ENCODE data around the gene TRIM13.

DNA sequence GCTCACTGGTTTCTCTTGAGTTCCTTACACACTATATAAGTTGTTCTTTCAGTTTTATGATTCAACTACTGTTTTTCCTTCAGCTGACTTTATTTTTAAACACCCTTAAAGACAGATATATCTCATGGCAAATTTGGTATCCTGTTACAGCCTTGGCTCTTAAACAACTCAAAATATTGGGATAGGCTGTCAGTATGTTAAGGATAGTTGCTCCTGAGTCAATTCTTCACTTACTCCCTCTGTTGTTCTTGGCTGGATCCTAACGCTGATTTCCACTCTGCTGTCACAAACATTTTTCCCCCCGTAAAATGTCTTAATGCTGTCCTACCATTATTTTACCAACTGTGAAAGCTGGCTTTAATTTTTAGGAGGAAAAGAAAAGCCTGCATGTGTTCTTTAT lies 19.6 kb downstream of the TRIM13 start:
- TF ChIP-seq, protein P1, sequence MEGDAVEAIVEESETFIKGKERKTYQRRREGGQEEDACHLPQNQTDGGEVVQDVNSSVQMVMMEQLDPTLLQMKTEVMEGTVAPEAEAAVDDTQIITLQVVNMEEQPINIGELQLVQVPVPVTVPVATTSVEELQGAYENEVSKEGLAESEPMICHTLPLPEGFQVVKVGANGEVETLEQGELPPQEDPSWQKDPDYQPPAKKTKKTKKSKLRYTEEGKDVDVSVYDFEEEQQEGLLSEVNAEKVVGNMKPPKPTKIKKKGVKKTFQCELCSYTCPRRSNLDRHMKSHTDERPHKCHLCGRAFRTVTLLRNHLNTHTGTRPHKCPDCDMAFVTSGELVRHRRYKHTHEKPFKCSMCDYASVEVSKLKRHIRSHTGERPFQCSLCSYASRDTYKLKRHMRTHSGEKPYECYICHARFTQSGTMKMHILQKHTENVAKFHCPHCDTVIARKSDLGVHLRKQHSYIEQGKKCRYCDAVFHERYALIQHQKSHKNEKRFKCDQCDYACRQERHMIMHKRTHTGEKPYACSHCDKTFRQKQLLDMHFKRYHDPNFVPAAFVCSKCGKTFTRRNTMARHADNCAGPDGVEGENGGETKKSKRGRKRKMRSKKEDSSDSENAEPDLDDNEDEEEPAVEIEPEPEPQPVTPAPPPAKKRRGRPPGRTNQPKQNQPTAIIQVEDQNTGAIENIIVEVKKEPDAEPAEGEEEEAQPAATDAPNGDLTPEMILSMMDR (IDR thresholded peaks at IDR 0.05) = no peak
- TF ChIP-seq POLR2AphosphoS5 (IDR thresholded peaks at IDR 0.05) = no peak
- TF ChIP-seq POLR2A (IDR thresholded peaks at IDR 0.05) = no peak
